Rectal smooth muscle tissue (tissue), 1 donor: ENCODE measurements around the gene ZNF367.
"Not testable (repeated sequence)": the region's sequence is repeated elsewhere in the genome, so short reads cannot be mapped to it uniquely, and the experiment has no call there.

Source experiments
- H3K27ac ChIP-seq: one replicate; pipeline ENCODE4 v1.7.0; 2013; ENCODE audit warnings: low read depth, low read length, inconsistent platforms
- H3K27me3 ChIP-seq: one replicate; pipeline ENCODE4 v1.7.0; 2013; ENCODE audit warnings: low read length; ENCODE audit not compliant: control insufficient read depth, insufficient read depth
- H3K36me3 ChIP-seq: one replicate; pipeline ENCODE4 v1.7.0; 2013; ENCODE audit warnings: low read length; ENCODE audit not compliant: control insufficient read depth, insufficient read depth
- H3K4me1 ChIP-seq: one replicate; pipeline ENCODE4 v1.7.0; 2013; ENCODE audit warnings: low read length; ENCODE audit not compliant: control insufficient read depth, insufficient read depth
- H3K4me3 ChIP-seq: one replicate; pipeline ENCODE4 v1.7.0; 2013; ENCODE audit warnings: low read length
- H3K9ac ChIP-seq: one replicate; pipeline ENCODE4 v1.7.0; 2013; ENCODE audit warnings: low read length

ZNF367 gene

GRCh38 chr9:96361668-96362067, 56.5 kb downstream of the ZNF367 start:
- Histone ChIP-seq H3K27me3 (no peaks in the 10 kb centered on the region), H3K27ac (no peak overlapping the region), H3K4me3 (no peak overlapping the region), H3K9ac (no peak overlapping the region), H3K4me1 (no peaks in the 10 kb centered on the region), H3K36me3 (peaks cover 4% of the 10 kb centered on the region)

GRCh38 chr9:96360976-96361375, 57.2 kb downstream of the ZNF367 start:
- H3K36me3 ChIP-seq = peaks cover 4% of the 10 kb centered on the region
- no peak overlapping the region for H3K27ac ChIP-seq

GRCh38 chr9:96360523-96360922, 57.6 kb downstream of the ZNF367 start:
- H3K36me3 ChIP-seq, H3K4me1 ChIP-seq, H3K9ac ChIP-seq, H3K4me3 ChIP-seq, H3K27me3 ChIP-seq, H3K27ac ChIP-seq: not testable (repeated sequence)

More at GRCh38 chr9:96360976-96361375, 57.2 kb downstream of the ZNF367 start:
- no peaks in the 10 kb centered on the region for H3K4me1 ChIP-seq
- H3K27me3 ChIP-seq = no peaks in the 10 kb centered on the region
- H3K4me3 ChIP-seq = no peak overlapping the region
- no peak overlapping the region for H3K9ac ChIP-seq

- Histone ChIP-seq H3K9ac (no peak overlapping the region), H3K4me3 (no peak overlapping the region), H3K27me3 (no peaks in the 10 kb centered on the region), H3K4me1 (no peaks in the 10 kb centered on the region), H3K36me3 (peaks cover 7% of the 10 kb centered on the region), H3K27ac (no peak overlapping the region)
Observed at GRCh38 chr9:96350866-96351265, 67.3 kb downstream of the ZNF367 start.

- Histone ChIP-seq H3K27me3 (no peaks in the 10 kb centered on the region), H3K4me3 (no peak overlapping the region), H3K9ac (no peak overlapping the region), H3K36me3 (peaks cover 7% of the 10 kb centered on the region), H3K4me1 (peaks cover 8% of the 10 kb centered on the region), H3K27ac (no peak overlapping the region)
Observed at GRCh38 chr9:96348261-96348660, 69.9 kb downstream of the ZNF367 start.

- no peak overlapping the region for H3K9ac ChIP-seq
- H3K4me1 ChIP-seq = peaks cover 8% of the 10 kb centered on the region
- no peaks in the 10 kb centered on the region for H3K27me3 ChIP-seq
- peaks cover 4% of the 10 kb centered on the region for H3K36me3 ChIP-seq
- no peak overlapping the region for H3K4me3 ChIP-seq
- no peak overlapping the region for H3K27ac ChIP-seq
Observed at GRCh38 chr9:96345551-96345950, 72.6 kb downstream of the ZNF367 start.

- Histone ChIP-seq H3K4me1 (peaks cover 8% of the 10 kb centered on the region), H3K27ac (peak overlapping the region; percentile 48), H3K9ac (no peak overlapping the region), H3K36me3 (peaks cover 4% of the 10 kb centered on the region), H3K27me3 (no peaks in the 10 kb centered on the region), H3K4me3 (no peak overlapping the region)
Observed at GRCh38 chr9:96344458-96345180, 73.6 kb downstream of the ZNF367 start.

- Histone ChIP-seq H3K27me3 (no peaks in the 10 kb centered on the region), H3K27ac (peak overlapping the region; percentile 24), H3K4me1 (peaks cover 8% of the 10 kb centered on the region), H3K4me3 (peak overlapping the region; percentile 15), H3K9ac (no peak overlapping the region), H3K36me3 (peaks cover 4% of the 10 kb centered on the region)
Observed at GRCh38 chr9:96343515-96344360, 74.4 kb downstream of the ZNF367 start.

- H3K9ac ChIP-seq = no peak overlapping the region
- H3K36me3 ChIP-seq = no peaks in the 10 kb centered on the region
- no peaks in the 10 kb centered on the region for H3K27me3 ChIP-seq
- H3K4me1 ChIP-seq = peaks cover 8% of the 10 kb centered on the region
- H3K4me3 ChIP-seq = no peak overlapping the region
- no peak overlapping the region for H3K27ac ChIP-seq
Observed at GRCh38 chr9:96342571-96343245, 75.5 kb downstream of the ZNF367 start.

- Histone ChIP-seq H3K36me3 (no peaks in the 10 kb centered on the region), H3K27me3 (no peaks in the 10 kb centered on the region), H3K27ac (no peak overlapping the region), H3K4me3 (no peak overlapping the region), H3K9ac (no peak overlapping the region), H3K4me1 (peaks cover 8% of the 10 kb centered on the region)
Observed at GRCh38 chr9:96340707-96341106, 77.5 kb downstream of the ZNF367 start.

- Histone ChIP-seq H3K27ac (no peak overlapping the region), H3K4me1 (no peaks in the 10 kb centered on the region), H3K4me3 (no peak overlapping the region), H3K27me3 (no peaks in the 10 kb centered on the region), H3K9ac (no peak overlapping the region), H3K36me3 (no peaks in the 10 kb centered on the region)
Observed at GRCh38 chr9:96338299-96338698, 79.9 kb downstream of the ZNF367 start.
